Spleen (tissue), 11 donors: ENCODE data around the gene NSD1. TPM values are rescaled to one million over a fixed set of nuclear protein-coding genes. Genes with fewer than 3 reads are reported as not detected.

Experiments
- DNase-seq: peaks from one replicate; pipeline ENCODE4 v3.0.0-alpha.2; 2020
- H3K27ac ChIP-seq, 8 donors: fragments of 200-600 bp; sonication (generic) in 7 of 8; 1 replicate in 4 of 8; 2 replicates in 4 of 8; pipeline versions ENCODE4 v1.5.0 to v1.8.0; 2016 to 2021; ENCODE audit warnings: inconsistent platforms in 4 of 8, mild to moderate bottlenecking in 4 of 8, moderate library complexity in 1 of 8
- H3K27me3 ChIP-seq, 7 donors: fragments of 200-600 bp; sonication (generic) in 6 of 7; replicated peaks in 1 of 7; 1 replicate in 4 of 7; 2 replicates in 3 of 7; pipeline versions ENCODE4 v1.5.0 to v1.8.0; 2016 to 2021; ENCODE audit warnings: inconsistent platforms in 3 of 7, mild to moderate bottlenecking in 1 of 7
- H3K36me3 ChIP-seq, 6 donors: fragments of 200-600 bp; sonication (generic) in 5 of 6; 1 replicate in 4 of 6; 2 replicates in 2 of 6; pipeline versions ENCODE4 v1.5.0 to v1.8.0; 2016 to 2021; ENCODE audit warnings: inconsistent platforms in 2 of 6
- H3K4me1 ChIP-seq, 6 donors: fragments of 200-600 bp; sonication (generic) in 5 of 6; 1 replicate in 3 of 6; 2 replicates in 3 of 6; pipeline versions ENCODE4 v1.5.0 to v1.8.0; 2016 to 2021; ENCODE audit warnings: inconsistent platforms in 3 of 6
- H3K4me3 ChIP-seq, 8 donors: fragments of 200-600 bp; sonication (generic) in 7 of 8; 1 replicate in 4 of 8; 2 replicates in 4 of 8; pipeline versions ENCODE4 v1.5.0 to v1.8.0; 2016 to 2021; ENCODE audit warnings: inconsistent platforms in 4 of 8, mild to moderate bottlenecking in 4 of 8, moderate library complexity in 2 of 8
- H3K9me3 ChIP-seq, 8 donors: fragments of 200-600 bp; sonication (generic) in 7 of 8; 1 replicate in 4 of 8; 2 replicates in 4 of 8; pipeline versions ENCODE4 v1.5.0 to v1.8.0; 2016 to 2021; ENCODE audit warnings: inconsistent platforms in 4 of 8
- POLR2A ChIP-seq, 3 donors: fragments of 450-650 bp; IDR thresholded peaks; one replicate each; pipeline ENCODE4 v1.5.1; 2017; ENCODE audit warnings: antibody characterized with exemption in 3 of 3, mild to moderate bottlenecking in 1 of 3
- POLR2AphosphoS5 ChIP-seq, 3 donors: sonication (generic); formaldehyde crosslinking; IDR thresholded peaks; one replicate each; pipeline ENCODE4 v1.5.1; 2017; ENCODE audit warnings: antibody characterized with exemption in 3 of 3
- WGBS, 5 donors: extraction: QIAGEN DNeasy Blood & Tissue Kit in 3 of 5; methylation state at CpG; one replicate each; pipeline versions ENCODE4 v1.1.5 to v1.1.7; 2013 to 2018; 5-methylcytosine and 5-hydroxymethylcytosine counted together
- intact Hi-C: fragments of 100-400 bp; cut with DNase I; formaldehyde crosslinking; loops from one replicate; pipeline ENCODE4 v1.15.0; 2023; ENCODE audit warnings: low total_unique reads
- polyA plus RNA-seq, 3 donors: library from polyadenylated mRNA; stranded (reverse); fragments of 200-250 nt; gene quantifications; one replicate each; pipeline ENCODE4 v1.2.1, GENCODE V29; 2013
- total RNA-seq, 7 donors: library from RNA; depleted of rRNA in 3 of 7; stranded (reverse); fragments of >200 nt in 3 of 7; fragmentation: NEBNext Ultra II Directional in 4 of 7; extraction: Animal tissue kit (Norgen Biotek cat#: 25700) in 4 of 7; gene quantifications; one replicate each; pipeline versions ENCODE4 v1.1.0 to v1.2.1, GENCODE V29; 2016 to 2021
- TF ChIP-seq, protein P1 (sequence below), 11 experiments: fragments of 200-600 bp in 7 of 11; fragments of 450-650 bp in 4 of 11; sonication (generic) in 4 of 11; IDR thresholded peaks in 8 of 11; conservative IDR thresholded peaks in 3 of 11; 1 replicate in 7 of 11; 2 replicates in 4 of 11; pipeline versions ENCODE4 v1.4.0 to v1.8.0; 2016 to 2021; ENCODE audit warnings: antibody characterized with exemption in 11 of 11, inconsistent platforms in 4 of 11, mild to moderate bottlenecking in 1 of 11
- donor health status: healthy with polysubstance abuse.
- donor health status: DM: no; HTN: no; CAD: no; lungs with moderate emphysema.
- donor health status: DM: no; HTN: no; CAD: no.
- donor health status: Bipolar disorder and iron deficiency.
- donor health status: healthy.
- donor health status: DM: no; HTN: no; CAD: no.
- donor health status: DM: yes; HTN: yes; CAD: no.

The NSD1 gene
- total and polyA plus RNA-seq, 10 donors, result 4.1 to 130 (median 69.1) TPM

DNA sequence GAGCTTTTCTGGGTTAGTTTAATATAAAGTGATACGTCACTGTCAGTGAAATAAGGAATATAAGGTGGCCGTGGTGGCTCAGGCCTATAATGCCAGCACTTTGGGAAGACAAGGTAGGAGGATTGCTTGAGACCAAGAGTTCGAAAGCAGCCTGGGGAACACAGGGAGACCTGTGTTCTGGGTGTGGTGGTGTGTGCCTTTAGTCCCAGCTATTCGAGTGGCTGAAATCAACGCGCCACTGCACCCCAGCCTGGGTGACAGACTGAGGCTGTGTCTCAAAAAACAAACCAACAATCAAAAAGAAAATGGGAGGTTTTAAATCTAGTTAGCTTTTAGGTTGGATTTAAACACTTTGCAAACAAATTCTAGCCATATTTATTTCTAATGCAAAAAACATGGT is 53.1 kb downstream of the NSD1 start:
- TF ChIP-seq POLR2AphosphoS5 (IDR thresholded peaks at IDR 0.05) (no peak), POLR2A (IDR thresholded peaks at IDR 0.05) (no peak)
- TF ChIP-seq, protein P1, sequence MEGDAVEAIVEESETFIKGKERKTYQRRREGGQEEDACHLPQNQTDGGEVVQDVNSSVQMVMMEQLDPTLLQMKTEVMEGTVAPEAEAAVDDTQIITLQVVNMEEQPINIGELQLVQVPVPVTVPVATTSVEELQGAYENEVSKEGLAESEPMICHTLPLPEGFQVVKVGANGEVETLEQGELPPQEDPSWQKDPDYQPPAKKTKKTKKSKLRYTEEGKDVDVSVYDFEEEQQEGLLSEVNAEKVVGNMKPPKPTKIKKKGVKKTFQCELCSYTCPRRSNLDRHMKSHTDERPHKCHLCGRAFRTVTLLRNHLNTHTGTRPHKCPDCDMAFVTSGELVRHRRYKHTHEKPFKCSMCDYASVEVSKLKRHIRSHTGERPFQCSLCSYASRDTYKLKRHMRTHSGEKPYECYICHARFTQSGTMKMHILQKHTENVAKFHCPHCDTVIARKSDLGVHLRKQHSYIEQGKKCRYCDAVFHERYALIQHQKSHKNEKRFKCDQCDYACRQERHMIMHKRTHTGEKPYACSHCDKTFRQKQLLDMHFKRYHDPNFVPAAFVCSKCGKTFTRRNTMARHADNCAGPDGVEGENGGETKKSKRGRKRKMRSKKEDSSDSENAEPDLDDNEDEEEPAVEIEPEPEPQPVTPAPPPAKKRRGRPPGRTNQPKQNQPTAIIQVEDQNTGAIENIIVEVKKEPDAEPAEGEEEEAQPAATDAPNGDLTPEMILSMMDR (IDR thresholded peaks at IDR 0.05 in 8 of 11, conservative IDR thresholded peaks at IDR 0.05 in 3 of 11), result no peak
- DNase-seq, result no peak
- 92 to 98% (median 95%) methylated on average over 6 of the region's 6 CpGs for WGBS, 5 donors

DNA sequence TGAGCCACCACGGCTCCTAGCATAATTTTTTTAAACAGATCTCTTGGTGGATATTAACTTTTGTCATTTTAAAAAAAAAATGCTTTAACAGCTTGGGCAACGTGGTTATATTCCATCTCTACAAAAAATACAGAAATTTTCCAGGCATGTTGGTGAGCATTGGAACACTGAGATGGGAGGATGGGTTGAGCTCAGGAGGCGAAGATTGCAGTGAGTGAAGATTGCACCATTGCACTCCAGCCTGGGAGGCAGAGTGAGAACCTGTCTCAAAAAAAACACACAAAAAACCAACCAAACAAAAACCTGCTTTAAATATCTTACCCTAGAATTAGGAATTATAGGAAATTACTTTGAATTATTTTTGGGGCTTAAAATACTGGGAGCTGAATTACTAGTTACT is 55.2 kb downstream of the NSD1 start:
- no peak overlapping the region for H3K27ac ChIP-seq
- H3K36me3 ChIP-seq, result peaks cover 0 to 40% (median 21%) of the 10 kb centered on the region in 6 donors
- intact Hi-C loops, result no loop called here
- H3K4me3 ChIP-seq, result no peak overlapping the region
- no peak for TF ChIP-seq POLR2AphosphoS5 (IDR thresholded peaks at IDR 0.05)
- DNase-seq, result no peak
- peaks cover 0 to 57% (median 18%) of the 10 kb centered on the region in 6 donors for H3K4me1 ChIP-seq
- 71 to 81% (median 76%) methylated on average over 3 of the region's 3 CpGs for WGBS, 5 donors
- no peaks in the 10 kb centered on the region for H3K27me3 ChIP-seq
- H3K9me3 ChIP-seq, result no peaks in the 10 kb centered on the region

More for the DNA sequence above, 53.1 kb downstream of the NSD1 start:
- intact Hi-C loops, result no loop called here
- H3K27ac ChIP-seq, result no peak overlapping the region
- H3K27me3 ChIP-seq, result no peaks in the 10 kb centered on the region
- H3K4me3 ChIP-seq, result no peak overlapping the region
- peaks cover 0 to 75% (median 22%) of the 10 kb centered on the region in 6 donors for H3K4me1 ChIP-seq
- peaks cover 0 to 30% (median 3%) of the 10 kb centered on the region in 6 donors for H3K36me3 ChIP-seq
- no peaks in the 10 kb centered on the region for H3K9me3 ChIP-seq

DNA sequence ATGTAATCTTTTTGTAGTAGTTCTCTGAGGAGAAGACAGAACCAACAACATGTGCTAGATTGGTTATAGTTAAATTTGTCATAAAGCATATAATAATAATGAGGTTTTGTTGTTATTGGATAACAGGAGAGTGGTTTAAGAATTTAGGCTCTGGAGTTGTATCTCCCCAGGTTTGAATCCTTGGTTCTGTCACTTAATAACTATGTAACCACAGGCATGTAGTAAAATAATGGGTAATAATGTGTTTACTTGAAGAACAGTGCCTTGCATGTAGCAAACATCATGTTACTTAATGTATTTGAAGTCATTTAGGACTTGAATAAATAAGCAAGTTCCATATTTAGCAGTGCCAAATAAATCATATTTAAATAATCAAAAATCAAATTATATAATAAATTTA is 55.8 kb downstream of the NSD1 start:
- no peak for TF ChIP-seq POLR2AphosphoS5 (IDR thresholded peaks at IDR 0.05)
- TF ChIP-seq POLR2A (IDR thresholded peaks at IDR 0.05), result no peak
- TF ChIP-seq, protein P1 (IDR thresholded peaks at IDR 0.05 in 8 of 11, conservative IDR thresholded peaks at IDR 0.05 in 3 of 11), result no peak
- intact Hi-C loops, result no loop called here
- Histone ChIP-seq H3K9me3 (no peaks in the 10 kb centered on the region), H3K27ac (no peak overlapping the region), H3K27me3 (no peaks in the 10 kb centered on the region), H3K36me3 (peaks cover 0 to 47% (median 26%) of the 10 kb centered on the region in 6 donors), H3K4me3 (no peak overlapping the region), H3K4me1 (peaks cover 0 to 51% (median 12%) of the 10 kb centered on the region in 6 donors)
- DNase-seq, result no peak

DNA sequence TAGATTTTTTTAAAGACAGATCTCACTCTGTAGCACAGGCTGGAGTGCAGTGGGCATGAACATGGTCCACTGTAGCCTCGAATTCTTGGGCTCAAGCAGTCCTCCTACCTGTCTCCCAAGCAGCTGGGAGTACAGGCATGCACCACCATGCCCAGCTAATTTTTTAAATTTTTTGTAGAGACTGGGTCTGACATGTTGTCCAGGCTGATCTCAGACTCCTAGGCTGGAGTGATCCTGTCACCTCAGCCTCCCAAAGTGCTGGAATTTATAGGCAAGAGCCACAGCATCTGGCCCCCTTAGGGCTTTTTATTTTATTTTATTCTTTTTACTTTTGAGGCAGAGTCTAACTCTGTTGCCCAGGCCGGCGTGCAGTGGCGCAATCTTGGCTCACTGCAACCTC is 56.4 kb downstream of the NSD1 start:
- H3K9me3 ChIP-seq, result no peaks in the 10 kb centered on the region
- intact Hi-C loops, result no loop called here
- H3K4me1 ChIP-seq, result peaks cover 0 to 45% (median 8%) of the 10 kb centered on the region in 6 donors
- TF ChIP-seq POLR2A (IDR thresholded peaks at IDR 0.05) (no peak), POLR2AphosphoS5 (IDR thresholded peaks at IDR 0.05) (no peak)
- TF ChIP-seq, protein P1 (IDR thresholded peaks at IDR 0.05 in 8 of 11, conservative IDR thresholded peaks at IDR 0.05 in 3 of 11), result no peak
- H3K4me3 ChIP-seq, result no peak overlapping the region
- peaks cover 0 to 52% (median 29%) of the 10 kb centered on the region in 6 donors for H3K36me3 ChIP-seq
- H3K27ac ChIP-seq, result no peak overlapping the region
- WGBS, 5 donors, result 80 to 96% (median 84%) methylated on average over 4 of the region's 4 CpGs
- H3K27me3 ChIP-seq, result no peaks in the 10 kb centered on the region
- no peak for DNase-seq

DNA sequence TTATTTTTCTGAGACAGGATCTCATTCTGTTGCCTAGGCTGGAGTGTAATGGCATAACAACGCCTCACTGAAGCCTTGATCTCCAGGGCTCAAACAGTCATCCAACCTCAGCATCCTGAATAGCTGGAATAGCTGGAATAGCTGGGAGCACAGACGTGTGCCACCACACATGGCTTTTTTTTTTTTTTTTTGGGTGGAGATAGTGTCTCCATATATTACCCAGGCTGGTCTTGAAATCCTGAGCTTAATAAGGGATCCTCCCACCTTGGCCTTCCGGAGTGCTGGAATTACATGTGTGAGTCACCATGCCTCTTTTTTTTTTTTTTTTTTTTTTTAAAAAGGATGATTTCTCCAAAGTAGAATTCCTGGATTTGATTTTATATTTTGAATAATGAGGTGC is 60.7 kb downstream of the NSD1 start:
- Histone ChIP-seq H3K4me3 (no peak overlapping the region), H3K27me3 (no peaks in the 10 kb centered on the region), H3K4me1 (peaks cover 0 to 24% (median 6%) of the 10 kb centered on the region in 6 donors), H3K9me3 (no peaks in the 10 kb centered on the region), H3K36me3 (peaks cover 0 to 77% (median 53%) of the 10 kb centered on the region in 6 donors), H3K27ac (no peak overlapping the region)
- intact Hi-C loops, result no loop called here
- TF ChIP-seq POLR2AphosphoS5 (IDR thresholded peaks at IDR 0.05) (no peak), POLR2A (IDR thresholded peaks at IDR 0.05) (no peak)
- TF ChIP-seq, protein P1 (IDR thresholded peaks at IDR 0.05 in 8 of 11, conservative IDR thresholded peaks at IDR 0.05 in 3 of 11), result no peak
- DNase-seq, result no peak
- 67 to 79% (median 79%) methylated on average over 3 of the region's 3 CpGs for WGBS, 5 donors
